ENCODE data around the gene MMP28. TPM values are rescaled to one million over a fixed set of nuclear protein-coding genes. Genes with fewer than 3 reads are reported as not detected.
A peak's percentile ranks its signal among the peaks of the same experiment; 100 is the strongest.

MMP28 gene
- total RNA-seq, 4 donors from 2014 or later, result 2.9 to 58.4 (median 11.0) TPM

DNA sequence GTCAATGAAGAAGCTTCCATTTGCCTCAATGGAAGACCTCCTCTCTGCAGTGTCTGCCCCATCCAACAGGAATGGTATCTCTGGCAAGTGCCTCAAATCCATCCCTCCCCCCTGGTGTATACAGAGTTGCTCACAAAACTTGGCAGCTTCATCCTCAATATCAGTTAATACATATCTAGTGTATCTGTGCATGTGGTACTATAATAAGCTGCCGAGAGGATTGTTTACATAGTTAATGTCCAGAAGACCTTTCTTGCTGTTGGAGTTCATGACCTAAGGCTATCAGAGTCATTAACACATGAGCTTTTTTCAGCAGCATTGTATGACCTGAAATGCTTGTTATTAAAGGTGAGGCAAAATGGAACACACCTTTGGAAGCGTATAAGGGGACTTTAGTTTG is 78.0 kb downstream of the MMP28 start:
- Histone ChIP-seq H3K9me3 (no peaks in the 10 kb centered on the region), H3K27me3 (no peaks in the 10 kb centered on the region), H3K36me3 (no peaks in the 10 kb centered on the region), H3K4me1 (no peaks in the 10 kb centered on the region), H3K4me3 (no peak overlapping the region), H3K27ac (peak overlapping the region in 1 of 2 donors; percentile 12)
- no peak for TF ChIP-seq CTCF (IDR thresholded peaks at IDR 0.05)
- no peak for TF ChIP-seq POLR2A (IDR thresholded peaks at IDR 0.05)
- intact Hi-C loops (cut with DNase I; ENCODE audit: low total_unique reads), result no loop called here
- no peak for DNase-seq

GRCh38 chr17:35716897-35717465 is 78.5 kb downstream of the MMP28 start:
- Histone ChIP-seq H3K4me3 (no peak overlapping the region), H3K9me3 (no peaks in the 10 kb centered on the region), H3K27ac (peak overlapping the region in 1 of 2 donors; percentile 16), H3K4me1 (no peaks in the 10 kb centered on the region), H3K36me3 (no peaks in the 10 kb centered on the region), H3K27me3 (no peaks in the 10 kb centered on the region)
- intact Hi-C loops (cut with DNase I; ENCODE audit: low total_unique reads), result no loop called here
- no peak for DNase-seq
- TF ChIP-seq POLR2A (IDR thresholded peaks at IDR 0.05) (no peak), CTCF (IDR thresholded peaks at IDR 0.05) (no peak)

DNA sequence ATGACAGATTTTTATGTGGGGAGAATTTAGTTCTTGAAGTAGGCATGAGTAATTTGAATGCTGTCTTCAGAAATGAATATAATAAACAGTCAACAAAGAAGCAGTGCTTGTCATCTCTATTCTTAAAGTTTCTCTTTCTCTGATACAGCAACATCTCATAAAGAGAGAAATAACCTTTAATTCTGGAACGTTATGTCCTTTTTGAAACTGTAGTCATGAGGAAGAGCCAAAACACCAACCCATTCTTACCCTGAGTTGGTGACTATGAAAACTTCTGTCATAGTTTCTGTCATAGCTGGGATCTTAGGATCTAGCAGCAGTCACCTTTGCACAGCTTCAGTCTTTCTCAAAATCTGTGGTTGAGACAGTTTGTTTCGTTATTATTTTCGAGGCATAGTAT is 79.3 kb downstream of the MMP28 start:
- TF ChIP-seq POLR2A (IDR thresholded peaks at IDR 0.05) (no peak), CTCF (IDR thresholded peaks at IDR 0.05) (no peak)
- H3K4me1 ChIP-seq, result no peaks in the 10 kb centered on the region
- no peaks in the 10 kb centered on the region for H3K9me3 ChIP-seq
- H3K4me3 ChIP-seq, result no peak overlapping the region
- no peaks in the 10 kb centered on the region for H3K36me3 ChIP-seq
- intact Hi-C loops (cut with DNase I; ENCODE audit: low total_unique reads), result no loop called here
- H3K27me3 ChIP-seq, result no peaks in the 10 kb centered on the region
- peak overlapping the region in 1 of 2 donors; percentile 16 for H3K27ac ChIP-seq
- DNase-seq, result no peak

Other genes with a start within 250 kb of the MMP28 start
- gene SLFN14, start 234.8 kb downstream of the MMP28 start, total RNA-seq, result under 1 TPM in 1 of 4 donors, not detected in 3; 0.76 TPM
- gene PEX12, start 217.1 kb downstream of the MMP28 start, total RNA-seq, result 10 to 100 TPM in 1 of 4 donors, 1 to 10 TPM in 3; 5.3 to 15.9 (median 8.6) TPM
- 100 to 1,000 TPM in 1 of 4 donors, 10 to 100 TPM in 3; 40.7 to 124 (median 61.5) TPM for gene AP2B1, start 208.3 kb downstream of the MMP28 start, total RNA-seq
- gene RASL10B, start 64.0 kb downstream of the MMP28 start, total RNA-seq, result 1 to 10 TPM in 3 of 4 donors, under 1 TPM in 1; 0.77 to 5.6 (median 3.3) TPM
- under 1 TPM in 1 of 4 donors, not detected in 3; 0.69 TPM for gene GAS2L2, start 42.4 kb downstream of the MMP28 start, total RNA-seq
- gene C17orf50, start 34.8 kb downstream of the MMP28 start, total RNA-seq, result not detected
- 100 to 1,000 TPM in 3 of 4 donors, 10 to 100 TPM in 1; 68.5 to 167 (median 113) TPM for gene TAF15, start 13.8 kb upstream of the MMP28 start, total RNA-seq
- gene HEATR9, start 73.2 kb upstream of the MMP28 start, total RNA-seq, result not detected
- 10 to 100 TPM in 1 of 4 donors, 1 to 10 TPM in 1, under 1 TPM in 2; 0.29 to 39.5 (median 2.1) TPM for gene CCL5, start 84.7 kb upstream of the MMP28 start, total RNA-seq
- 1 to 10 TPM in 1 of 4 donors, not detected in 3; 3.5 TPM for gene RDM1, start 135.1 kb upstream of the MMP28 start, total RNA-seq
- gene LYZL6, start 148.1 kb upstream of the MMP28 start, total RNA-seq, result not detected
- gene CCL16, start 185.9 kb upstream of the MMP28 start, total RNA-seq, result 1 to 10 TPM in 1 of 4 donors, not detected in 3; 1.6 TPM
- gene CCL14, start 191.1 kb upstream of the MMP28 start, total RNA-seq, result 100 to 1,000 TPM in 3 of 4 donors, under 1 TPM in 1; 0.97 to 165 (median 143) TPM
- gene CCL15, start 205.9 kb upstream of the MMP28 start, total RNA-seq, result 1 to 10 TPM in 1 of 4 donors, not detected in 3; 1.4 TPM
- gene CCL23, start 222.3 kb upstream of the MMP28 start, total RNA-seq, result 100 to 1,000 TPM in 2 of 4 donors, 10 to 100 TPM in 1, not detected in 1; 42.1 to 399 (median 131) TPM